Measurements from ENCODE around the gene APOL6. TPM values are rescaled to one million over a fixed set of nuclear protein-coding genes. Genes with fewer than 3 reads are reported as not detected.
A peak's percentile ranks its signal among the peaks of the same experiment; 100 is the strongest.
"Not testable (repeated sequence)": the region's sequence is repeated elsewhere in the genome, so short reads cannot be mapped to it uniquely, and the experiment has no call there.

Gene APOL6
- total RNA-seq, 1 experiment from 2014 or later, result 2.6 TPM

DNA sequence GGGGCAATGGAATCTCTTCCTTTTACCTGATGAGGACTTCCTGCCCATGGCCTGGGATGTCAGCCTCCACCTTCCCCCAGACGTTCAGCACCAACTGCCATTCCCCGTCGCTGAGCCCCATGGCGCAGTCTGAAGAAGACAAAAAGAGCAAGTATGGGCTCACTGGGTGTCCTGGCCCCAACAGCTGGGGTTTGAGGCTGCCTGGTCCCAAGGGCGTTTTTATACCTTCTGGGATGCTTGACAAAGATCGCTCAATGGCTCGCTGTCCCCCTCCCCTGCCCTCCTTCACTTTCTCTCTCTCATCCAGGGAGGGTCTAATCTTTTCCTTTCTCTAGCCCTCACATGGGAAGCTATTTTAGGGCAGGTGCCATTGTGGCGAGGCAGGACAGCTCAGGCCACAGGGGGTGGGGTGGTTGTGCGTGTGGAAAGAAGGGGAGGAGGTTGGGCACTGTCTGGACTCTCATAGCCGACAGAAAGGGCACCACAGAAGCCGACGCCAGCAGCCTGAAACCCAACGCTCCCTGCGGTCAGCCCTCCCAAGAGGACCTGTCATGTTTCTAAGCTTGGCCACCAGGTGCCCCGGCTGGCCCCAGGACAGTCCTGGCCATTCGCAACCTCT is 31.0 kb upstream of the APOL6 start, which contains the start of gene MB:
TSS of gene MB (minus strand) at position 193 of the 619 bp plus-strand sequence. CDS start at position 121, 72 bp downstream.
- DNase-seq (ENCODE audit: low spot score), result no peak

DNA sequence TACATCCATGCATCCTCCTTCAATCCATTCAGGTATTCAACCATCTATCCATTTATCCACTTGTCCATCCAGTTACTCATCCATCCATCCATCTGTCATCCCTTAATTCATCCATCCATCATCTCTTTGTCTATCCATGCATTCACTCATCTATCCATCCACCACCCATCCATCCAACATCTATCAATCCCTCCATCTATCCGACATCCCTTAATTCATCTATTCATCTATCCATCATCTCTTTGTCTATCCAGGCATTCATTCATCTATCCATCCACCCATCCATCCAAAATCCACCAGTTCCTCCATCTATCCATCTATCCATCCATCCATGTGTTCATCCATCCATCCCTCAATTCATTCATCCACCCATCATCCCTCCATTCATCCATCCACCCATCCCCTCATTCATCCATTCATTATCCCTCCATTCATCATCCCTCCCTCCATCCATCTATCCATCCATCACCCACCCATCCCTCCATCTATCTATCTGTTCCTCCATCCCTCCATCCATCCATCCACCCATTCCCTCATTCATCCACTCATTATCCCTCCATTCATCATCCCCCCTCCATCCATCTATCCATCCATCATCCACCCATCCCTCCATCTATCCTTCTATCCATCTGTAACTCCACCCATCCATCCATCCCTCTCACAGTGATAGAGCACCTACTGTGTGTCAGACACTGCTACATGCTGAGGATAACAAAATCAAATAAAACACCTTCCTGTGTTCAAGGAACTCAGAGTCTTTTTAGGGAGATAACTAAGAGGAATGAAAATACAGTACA is 29.6 kb upstream of the APOL6 start:
- no peak for DNase-seq (ENCODE audit: low spot score)

DNA sequence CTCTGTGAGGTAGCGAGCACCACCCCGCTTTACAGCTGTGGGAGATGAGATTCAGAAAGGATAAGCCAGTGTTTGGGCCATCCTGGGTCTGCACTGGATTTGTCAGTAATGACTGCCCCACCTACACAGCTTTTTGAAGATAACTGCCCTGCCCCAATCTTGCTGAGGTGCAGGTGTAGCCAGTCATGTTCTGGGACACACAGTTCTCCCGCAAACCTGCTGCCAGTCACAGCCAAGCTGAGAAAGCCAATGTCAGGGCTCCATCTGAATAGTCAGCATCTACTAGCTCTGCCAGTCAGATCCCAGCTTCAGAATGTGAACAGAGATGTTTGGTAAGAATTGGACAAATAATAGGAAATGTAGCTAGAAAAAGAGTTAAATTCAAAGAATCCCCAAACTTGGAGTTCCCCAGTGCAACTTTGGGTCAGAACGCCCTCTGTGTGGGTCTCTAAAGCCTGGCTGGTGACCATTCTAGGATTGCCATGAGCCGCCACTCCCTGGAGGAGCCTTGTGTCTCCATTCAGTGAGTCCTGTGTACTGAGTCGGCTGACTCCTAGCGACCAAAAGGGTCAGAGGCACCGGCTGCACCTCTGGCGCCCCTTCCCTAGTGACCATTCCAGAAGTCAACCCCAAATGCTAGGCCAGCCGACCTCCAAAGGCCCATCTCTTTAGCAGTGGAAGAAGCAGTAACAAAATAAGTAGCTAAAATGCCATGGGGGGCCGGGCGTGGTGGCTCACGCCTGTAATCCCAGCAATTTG is 28.7 kb upstream of the APOL6 start:
- no peak for DNase-seq (ENCODE audit: low spot score)

DNA sequence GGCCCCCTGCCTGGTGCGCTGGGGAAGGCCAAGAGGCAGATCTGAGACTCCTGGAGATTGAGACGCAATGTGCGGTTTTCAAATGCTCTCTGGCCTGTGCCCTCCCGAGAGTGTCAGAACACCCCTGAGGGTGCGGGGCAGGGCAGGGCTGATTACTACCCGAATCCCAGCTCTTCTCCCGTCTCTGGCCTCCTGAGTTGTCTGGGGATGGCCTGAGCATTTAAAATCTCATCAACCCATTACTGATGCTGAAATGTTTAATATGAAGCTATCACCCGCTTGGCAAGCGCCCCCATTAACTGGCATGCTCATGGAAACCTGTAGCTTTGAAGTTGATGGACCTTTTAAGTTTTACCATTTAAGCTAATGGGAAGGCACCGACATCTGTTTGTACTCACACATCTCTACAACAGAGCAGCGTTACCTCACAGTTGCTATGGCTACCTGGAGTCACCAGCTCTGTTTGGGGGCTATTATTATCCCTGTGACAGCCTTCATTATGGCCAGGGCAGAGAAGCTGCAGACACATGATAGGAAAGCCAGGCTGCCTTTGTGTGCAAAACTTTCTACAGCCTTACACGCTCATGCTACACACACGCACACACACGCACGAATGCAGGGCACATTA is 27.5 kb upstream of the APOL6 start:
- no peak for DNase-seq (ENCODE audit: low spot score)

DNA sequence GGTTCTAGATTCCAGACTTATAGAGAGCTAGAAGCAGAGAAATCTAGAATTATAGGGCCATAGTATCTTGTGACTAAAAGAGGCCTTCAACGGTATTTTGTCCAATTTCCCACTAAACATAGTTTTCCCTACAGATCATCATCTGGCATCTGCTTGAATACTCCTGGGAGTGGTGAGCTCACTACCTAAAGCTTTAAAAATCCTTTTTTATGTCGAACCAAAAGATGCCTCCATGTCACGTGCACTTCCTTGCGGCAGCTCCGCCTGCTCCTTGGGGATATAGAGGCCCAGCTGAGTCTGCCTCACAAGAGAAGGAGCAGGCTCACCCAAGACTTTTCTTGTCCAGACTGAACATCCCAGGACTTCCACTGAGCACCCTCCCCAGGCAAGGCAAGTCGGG is 26.8 kb upstream of the APOL6 start:
- DNase-seq (ENCODE audit: low spot score), result no peak

DNA sequence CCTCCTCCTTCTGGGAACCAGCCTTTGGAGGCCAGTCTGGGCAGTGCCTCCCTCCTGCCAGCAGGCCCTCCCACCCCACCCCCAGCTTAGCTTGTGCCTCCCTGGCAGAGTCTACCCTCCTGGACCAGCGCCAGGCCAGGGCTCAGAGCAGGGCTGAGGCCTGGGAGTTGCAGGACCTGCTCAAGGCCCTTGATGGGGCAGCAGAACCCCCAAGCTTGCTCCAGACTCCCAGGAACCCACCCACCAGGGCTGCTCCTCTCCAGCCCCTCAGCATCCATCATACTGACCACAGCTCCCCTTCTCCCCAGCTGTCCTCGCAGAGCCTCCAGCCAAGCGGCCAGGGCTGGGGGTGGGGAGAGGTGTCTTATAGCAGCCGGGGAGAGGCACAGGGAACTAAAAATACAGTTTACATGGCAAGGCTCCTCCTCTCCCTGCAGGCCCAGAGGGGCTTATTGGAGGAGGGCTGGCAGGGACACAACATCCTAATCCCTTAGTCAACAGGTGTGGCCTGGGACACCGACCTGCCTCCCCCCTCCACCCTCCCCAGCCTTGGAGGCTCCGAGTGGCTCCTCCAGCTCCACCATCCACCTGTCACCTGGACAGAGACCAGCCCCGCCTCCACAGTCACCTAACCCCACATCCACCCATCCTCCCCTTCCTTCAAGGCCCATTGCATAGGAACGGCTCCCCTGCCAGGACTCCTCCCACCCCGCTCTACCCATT is 25.9 kb upstream of the APOL6 start:
- DNase-seq (ENCODE audit: low spot score), result no peak

DNA sequence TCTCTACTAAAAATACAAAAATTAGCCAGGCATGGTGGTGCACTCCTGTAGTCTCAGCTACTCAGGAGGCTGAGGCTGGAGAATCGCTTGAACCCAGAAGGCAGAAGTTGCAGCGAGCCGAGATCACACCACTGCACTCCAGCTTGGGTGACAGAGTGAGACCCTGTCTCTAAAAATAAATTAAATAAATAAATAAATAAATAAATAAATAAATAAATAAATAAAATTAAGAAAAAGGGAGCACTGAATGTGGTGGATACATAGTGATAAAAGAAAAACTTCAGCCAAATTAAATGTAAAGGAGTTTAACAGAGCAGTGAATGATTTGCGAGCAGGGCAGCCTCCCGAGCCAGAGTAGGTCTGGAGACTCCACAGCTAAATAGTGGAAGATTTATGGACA is 24.4 kb upstream of the APOL6 start:
- DNase-seq (ENCODE audit: low spot score), result not testable (repeated sequence)

DNA sequence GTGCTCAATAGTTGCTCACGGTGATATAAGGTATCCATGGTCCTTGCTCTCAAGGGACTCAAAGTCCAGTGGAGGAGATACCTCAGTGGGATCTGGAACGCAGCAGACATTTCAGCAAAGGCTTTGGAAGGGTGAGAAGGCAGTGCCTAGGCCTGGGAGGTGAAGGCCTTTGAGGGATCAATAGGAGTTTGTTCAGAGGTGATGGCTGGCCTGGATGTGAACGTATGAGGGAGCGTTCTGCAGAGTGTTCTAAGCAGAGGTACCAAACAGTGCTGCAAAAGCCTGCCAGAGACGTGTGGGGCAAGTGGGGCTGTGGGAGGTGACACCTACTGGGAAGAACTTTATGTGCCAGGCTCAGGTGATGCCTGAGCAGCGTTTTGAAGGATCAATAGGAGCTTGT is 23.7 kb upstream of the APOL6 start:
- no peak for DNase-seq (ENCODE audit: low spot score)

DNA sequence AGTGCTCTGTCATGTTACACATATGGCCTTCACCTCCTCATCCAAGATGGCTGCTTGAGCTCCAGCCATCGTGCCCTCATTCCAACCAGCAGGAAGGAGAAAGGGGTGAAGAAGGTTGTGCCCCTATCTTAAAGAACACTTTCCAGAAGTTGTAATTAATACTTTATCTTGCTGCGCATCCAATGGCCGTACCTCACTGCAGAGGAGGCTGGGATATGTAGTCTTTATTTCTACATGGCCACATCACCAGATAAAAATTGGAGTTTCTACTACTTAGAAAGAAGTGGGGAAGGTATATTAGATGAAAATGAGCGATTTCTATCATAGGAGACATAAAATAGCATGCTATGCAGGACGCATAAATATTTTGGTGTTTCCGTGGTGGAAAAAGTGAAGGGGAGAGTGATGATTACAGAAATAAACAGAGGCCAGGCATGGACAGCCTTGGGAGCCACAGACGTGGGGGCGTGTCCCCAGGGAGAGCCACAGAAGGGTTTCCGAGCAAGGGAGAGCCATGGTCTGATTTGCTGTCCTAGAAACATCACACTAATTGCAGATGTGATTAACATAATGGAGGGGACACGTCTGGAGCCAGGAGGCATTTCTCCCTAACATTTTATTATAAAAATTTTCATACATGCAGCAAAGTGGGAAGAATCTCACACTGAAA is 22.3 kb upstream of the APOL6 start:
- DNase-seq (ENCODE audit: low spot score), result no peak

DNA sequence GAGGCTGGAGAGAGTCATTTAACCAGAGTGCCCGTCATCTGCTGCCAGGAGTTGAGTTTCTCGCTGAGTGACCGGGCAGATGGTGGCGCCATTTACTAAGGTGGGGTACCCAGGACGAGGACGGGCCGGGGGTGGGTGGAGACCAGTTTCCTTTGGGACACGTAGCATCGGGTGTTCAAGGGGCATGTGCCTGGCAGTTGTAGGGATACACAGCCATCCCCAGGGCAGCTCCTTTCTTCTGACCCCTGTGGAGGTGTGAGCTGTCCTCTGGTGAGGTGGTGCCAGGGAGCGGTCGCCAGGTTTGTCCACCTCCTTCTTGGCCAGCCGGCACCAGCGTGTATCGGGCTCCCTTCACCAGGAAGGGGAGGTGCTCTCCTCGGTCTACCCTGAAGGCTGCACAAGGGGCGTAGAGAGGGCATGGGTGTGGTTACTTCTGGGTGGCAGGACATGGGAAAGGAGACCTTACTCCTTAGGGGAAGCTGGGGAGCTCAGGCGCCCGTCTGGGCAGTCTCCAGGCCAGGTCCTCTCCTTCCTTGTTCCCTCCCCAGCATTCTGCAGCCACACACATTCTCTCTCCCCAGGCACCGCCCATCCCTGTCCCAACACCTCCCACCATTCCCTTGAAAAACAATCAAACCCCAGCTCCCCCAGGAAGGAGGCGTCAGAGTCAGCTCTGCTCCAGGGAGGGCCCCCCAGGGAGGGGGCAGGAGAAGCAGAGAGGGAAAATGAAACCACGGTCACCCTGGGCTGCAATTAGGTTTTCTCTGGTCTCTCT is 20.8 kb upstream of the APOL6 start:
- DNase-seq (ENCODE audit: low spot score), result peak; percentile 92

DNA sequence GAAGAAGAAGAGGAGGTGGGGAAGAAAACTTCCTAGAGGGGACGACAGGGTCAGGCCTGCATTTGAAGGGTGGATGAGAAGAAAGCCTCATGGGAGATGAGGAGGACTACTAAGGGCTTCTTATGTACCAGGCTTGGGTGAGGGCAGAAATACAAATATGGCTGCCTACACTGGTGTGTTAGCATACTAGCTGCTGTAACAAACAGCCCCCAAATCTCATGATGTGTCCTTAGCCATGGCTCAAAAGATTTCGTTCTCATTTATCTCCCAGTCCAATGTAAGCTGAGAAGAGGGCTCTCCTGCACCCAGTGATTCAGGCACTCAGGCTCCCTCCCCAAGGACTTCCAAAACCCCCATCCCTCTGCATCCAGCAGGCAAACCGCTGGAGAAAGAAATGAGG is 19.5 kb upstream of the APOL6 start:
- DNase-seq (ENCODE audit: low spot score), result no peak

DNA sequence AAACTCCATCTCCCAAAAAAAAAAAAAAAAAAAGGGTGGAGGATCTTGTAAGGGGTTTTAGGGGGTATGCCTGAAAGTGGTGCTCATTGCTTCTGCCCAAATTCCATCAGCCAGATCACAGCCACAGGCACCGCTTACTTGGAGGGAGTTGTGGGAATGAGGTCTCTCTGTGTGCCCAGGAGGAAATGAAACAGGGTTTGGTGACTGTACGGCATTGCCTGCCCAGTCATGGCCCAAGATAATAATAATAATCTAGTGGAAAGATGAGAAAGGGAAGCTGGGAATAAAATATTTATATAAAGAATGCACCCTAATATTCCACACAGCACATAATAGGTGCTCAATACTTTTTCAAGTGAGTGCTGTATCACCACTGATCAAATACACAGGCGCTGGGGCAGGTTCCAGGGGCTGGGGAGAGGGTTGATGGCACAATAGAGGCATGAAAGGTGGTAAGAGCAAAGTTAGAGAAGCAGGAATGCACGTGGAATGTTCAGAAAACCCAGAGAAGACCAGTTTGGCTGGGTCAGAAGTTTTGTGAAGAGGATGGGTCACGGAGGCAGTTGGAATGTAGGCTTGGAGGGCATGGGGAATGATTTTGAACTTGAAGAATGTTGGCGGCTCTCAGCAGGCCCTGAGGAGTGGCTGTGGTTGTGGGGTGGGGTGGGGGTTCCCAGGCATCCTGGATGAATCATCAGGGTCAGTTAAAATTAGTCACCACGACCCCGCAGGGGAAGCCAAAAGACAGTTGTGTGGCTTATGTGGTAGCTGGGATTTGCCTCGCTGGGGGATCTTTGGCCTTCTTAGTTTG is 18.6 kb upstream of the APOL6 start:
- DNase-seq (ENCODE audit: low spot score), result peak; percentile 95

DNA sequence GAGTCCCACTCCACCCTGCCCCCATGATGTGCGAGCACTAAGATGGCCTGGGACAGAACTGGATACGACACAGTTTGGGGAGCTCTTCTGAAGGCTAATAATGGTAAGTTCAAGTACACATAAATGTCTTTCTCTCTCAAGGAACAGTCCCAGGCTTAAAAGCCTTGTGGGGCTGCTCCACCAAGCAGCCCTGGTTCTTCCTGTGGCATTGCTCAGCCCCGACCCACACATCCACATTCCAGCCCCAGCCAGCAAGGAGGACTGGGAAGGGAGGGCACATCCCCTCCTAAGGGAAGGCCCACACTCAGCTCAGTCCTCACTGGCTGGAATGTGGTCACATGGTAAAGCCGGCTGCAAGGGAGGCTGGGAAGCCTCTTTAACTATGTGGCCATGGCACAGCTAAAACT is 17.9 kb upstream of the APOL6 start:
- DNase-seq (ENCODE audit: low spot score), result peak; percentile 61

DNA sequence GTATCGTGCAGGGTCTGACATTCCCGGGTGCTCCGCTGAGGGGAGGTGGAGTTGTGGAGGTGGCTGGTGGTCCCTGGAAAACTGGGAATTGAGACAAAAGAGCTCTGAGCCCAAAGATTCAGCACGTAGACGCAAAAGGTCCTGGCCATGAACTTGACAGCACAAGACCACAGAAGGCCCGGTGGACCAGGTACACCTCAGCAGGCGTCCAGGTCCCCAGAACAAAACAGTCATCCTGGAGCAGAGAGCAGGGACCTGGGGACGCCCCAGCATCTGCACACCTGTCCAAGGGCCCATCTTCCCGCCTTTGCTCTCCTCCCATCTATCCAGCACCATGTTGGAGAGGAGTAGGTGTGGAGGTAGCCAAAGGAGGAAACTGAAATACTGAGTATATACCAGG is 17.4 kb upstream of the APOL6 start:
- DNase-seq (ENCODE audit: low spot score), result no peak

DNA sequence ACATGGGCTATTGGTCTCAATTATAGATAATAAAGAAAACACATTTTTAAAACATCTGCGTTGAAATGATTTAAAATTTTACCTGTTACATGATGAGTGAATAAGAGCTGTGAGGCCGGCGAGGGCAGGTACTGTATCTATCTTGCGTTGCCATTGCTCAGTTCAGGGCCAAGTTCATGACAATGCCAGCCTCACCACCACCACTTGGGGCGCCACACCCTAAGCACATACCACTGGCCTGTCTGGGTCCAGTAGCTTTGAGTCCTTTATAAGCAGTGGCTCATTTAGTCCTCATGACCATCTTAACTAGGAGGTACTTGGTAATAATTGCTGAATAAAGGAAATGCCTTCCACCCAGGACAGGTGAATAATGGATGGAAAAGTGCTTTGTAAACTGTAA is 16.6 kb upstream of the APOL6 start:
- peak; percentile 47 for DNase-seq (ENCODE audit: low spot score)

DNA sequence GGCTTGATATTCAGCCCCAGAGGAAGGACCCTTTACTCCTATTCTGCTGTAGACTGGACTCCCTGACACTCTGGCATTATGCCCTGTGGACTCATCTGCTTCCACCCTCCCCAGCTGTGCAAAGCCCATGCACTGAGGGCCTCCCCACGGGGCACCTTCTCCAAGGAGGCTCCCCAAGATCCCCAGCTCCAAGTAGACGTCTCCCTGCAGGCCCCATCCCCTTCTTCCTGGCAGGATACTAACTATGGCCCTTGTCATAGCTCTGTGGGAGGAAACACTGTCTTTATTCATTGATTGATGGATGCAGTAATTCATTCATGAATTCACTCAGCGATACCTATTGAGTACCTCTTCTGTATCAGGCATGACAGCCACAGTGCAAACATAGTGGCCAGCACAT is 15.3 kb upstream of the APOL6 start:
- no peak for DNase-seq (ENCODE audit: low spot score)

DNA sequence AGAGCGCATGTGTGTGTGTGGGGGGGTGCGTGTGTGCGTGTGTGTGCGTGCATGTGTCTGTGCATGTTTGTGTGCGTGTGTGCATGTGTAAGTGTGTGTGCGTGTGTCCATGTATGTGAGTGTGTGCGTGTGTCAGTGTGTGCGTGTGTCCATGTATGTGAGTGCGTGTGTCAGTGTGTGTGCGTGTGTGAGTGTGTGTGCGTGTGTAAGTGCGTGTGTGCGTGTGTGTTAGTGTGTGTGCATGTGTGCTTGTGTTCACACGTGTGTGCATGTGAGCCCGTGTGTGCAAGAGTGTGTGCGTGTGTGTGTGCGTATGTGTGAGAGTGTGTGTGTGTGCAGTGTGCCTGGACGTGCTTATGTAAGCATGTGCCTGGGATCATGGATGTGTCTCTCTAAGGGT is 14.7 kb upstream of the APOL6 start:
- DNase-seq (ENCODE audit: low spot score), result no peak

DNA sequence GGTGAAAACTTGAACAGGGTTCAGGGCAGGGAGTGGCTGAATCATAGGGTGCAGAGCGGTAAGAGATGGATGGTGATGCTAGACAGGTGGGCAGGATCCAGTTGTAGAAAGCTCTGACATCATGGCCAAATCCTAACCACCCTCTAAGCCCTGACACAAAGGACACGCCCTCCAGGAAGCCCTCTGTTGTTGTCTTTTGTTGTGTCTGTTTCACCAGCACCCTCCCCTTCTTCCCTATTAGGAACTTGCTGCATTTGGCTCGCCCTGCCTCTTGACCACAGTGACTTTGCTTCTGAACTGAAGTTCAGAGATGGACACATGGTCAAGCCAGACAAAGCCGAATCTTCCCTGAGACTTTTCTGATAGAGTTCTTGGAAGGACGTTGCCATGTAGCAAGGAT is 14.2 kb upstream of the APOL6 start:
- DNase-seq (ENCODE audit: low spot score), result peak; percentile 44

DNA sequence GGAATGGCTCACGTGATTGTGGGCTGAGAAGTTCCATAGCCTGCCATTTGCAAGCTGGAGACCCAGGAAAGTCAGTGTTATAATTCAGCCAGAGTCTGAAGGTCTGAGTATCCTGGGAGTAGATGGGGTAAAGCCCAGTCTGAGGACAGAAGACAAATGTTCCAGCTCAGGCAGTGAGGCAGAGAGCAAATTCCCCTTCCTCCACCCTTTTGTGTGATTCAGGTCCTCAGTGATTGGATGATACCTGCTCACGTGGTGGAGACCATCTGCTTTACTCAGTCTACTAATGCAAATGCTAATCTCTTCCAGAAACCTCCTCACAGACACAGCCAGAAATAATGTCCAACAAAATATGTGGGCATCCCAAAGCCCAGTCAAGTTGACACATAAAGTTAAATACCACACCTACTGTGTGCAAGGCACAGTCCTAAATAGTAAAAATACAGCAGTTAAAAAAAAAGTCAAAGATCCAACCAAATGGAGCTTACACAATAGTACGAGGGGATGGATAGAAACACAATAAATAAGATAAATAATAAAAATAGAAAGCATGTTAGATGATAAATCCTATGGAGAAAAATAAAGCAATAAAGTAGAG is 13.2 kb upstream of the APOL6 start:
- DNase-seq (ENCODE audit: low spot score), result no peak
